Body of pancreas (tissue), 4 donors: ENCODE measurements around the gene CCL13. TPM values are rescaled to one million over a fixed set of nuclear protein-coding genes. Genes with fewer than 3 reads are reported as not detected.

Experiments used
- ATAC-seq: fragments of 150-250 bp; one replicate; pipeline ENCODE4 v1.9.1; 2016
- DNase-seq, 4 donors: peaks; one replicate each; pipeline ENCODE4 v3.0.0-alpha.2; 2019
- H3K27ac ChIP-seq, 4 donors: fragments of 200-600 bp; sonication (generic); 1 replicate in 3 of 4; 2 replicates in 1 of 4; pipeline versions ENCODE4 v1.5.1 to v1.6.1; 2016 to 2019; ENCODE audit warnings: mild to moderate bottlenecking in 1 of 4, mixed read lengths in 1 of 4, moderate library complexity in 1 of 4
- H3K27me3 ChIP-seq, 2 donors: fragments of 200-600 bp; sonication (generic); one replicate each; pipeline ENCODE4 v1.6.0; 2016; ENCODE audit warnings: mild to moderate bottlenecking in 1 of 2
- H3K36me3 ChIP-seq, 2 donors: fragments of 200-600 bp; sonication (generic); replicated peaks in 1 of 2; 2 replicates each; pipeline ENCODE4 v1.5.1; 2016; ENCODE audit warnings: low read depth in 2 of 2; ENCODE audit not compliant: insufficient read depth in 1 of 2
- H3K4me1 ChIP-seq: fragments of 200-600 bp; sonication (generic); one replicate; pipeline ENCODE4 v1.6.0; 2016
- H3K4me3 ChIP-seq, 2 donors: fragments of 200-600 bp; sonication (generic); 1 replicate in 1 of 2; 2 replicates in 1 of 2; pipeline ENCODE4 v1.5.1; 2016 to 2019
- H3K9me3 ChIP-seq, 3 donors: fragments of 200-600 bp; sonication (generic); 1 replicate in 2 of 3; 2 replicates in 1 of 3; pipeline ENCODE4 v1.5.1; 2016
- CTCF ChIP-seq, 7 experiments: fragments of 450-650 bp in 4 of 7; fragments of 200-600 bp in 3 of 7; sonication (generic) in 3 of 7; IDR thresholded peaks; one replicate each; pipeline ENCODE4 v1.5.1; 2016 to 2019; ENCODE audit warnings: antibody characterized with exemption in 7 of 7
- POLR2A ChIP-seq, 3 donors: fragments of 450-650 bp; IDR thresholded peaks; one replicate each; pipeline ENCODE4 v1.6.1; 2016; ENCODE audit warnings: antibody characterized with exemption in 3 of 3, mild to moderate bottlenecking in 2 of 3
- WGBS, 2 donors: methylation state at CpG; one replicate each; pipeline ENCODE4 v1.1.5; 2017; 5-methylcytosine and 5-hydroxymethylcytosine counted together
- intact Hi-C: fragments of 100-400 bp; cut with DNase I; formaldehyde crosslinking; loops from one replicate; pipeline ENCODE4 v1.15.1; 2023
- total RNA-seq, 2 donors: library from RNA; depleted of rRNA; stranded (reverse); fragments of >200 nt; gene quantifications; one replicate each; pipeline ENCODE4 v1.1.0, GENCODE V29; 2016

Gene CCL13
- total RNA-seq, 2 donors from 2014 or later = not detected

GRCh38 chr17:34337701-34338100, 18.6 kb upstream of the CCL13 start:
- no peak for DNase-seq
- 52 to 67% methylated on average over 1 of the region's 1 CpG for WGBS, 2 donors
- Histone ChIP-seq H3K9me3 (no peaks in the 10 kb centered on the region), H3K4me1 (no peaks in the 10 kb centered on the region), H3K27ac (no peak overlapping the region), H3K27me3 (no peaks in the 10 kb centered on the region), H3K36me3 (no peaks in the 10 kb centered on the region), H3K4me3 (no peak overlapping the region)
- intact Hi-C loops = no loop called here
- TF ChIP-seq POLR2A (IDR thresholded peaks at IDR 0.05) (no peak), CTCF (IDR thresholded peaks at IDR 0.05) (no peak)
- ATAC-seq = no peak

GRCh38 chr17:34339138-34339770, 17.0 kb upstream of the CCL13 start:
- H3K27ac ChIP-seq = no peak overlapping the region
- H3K4me1 ChIP-seq = no peaks in the 10 kb centered on the region
- H3K9me3 ChIP-seq = no peaks in the 10 kb centered on the region
- 76 to 79% methylated on average over 3 of the region's 3 CpGs for WGBS, 2 donors
- no peak for ATAC-seq
- no peaks in the 10 kb centered on the region for H3K27me3 ChIP-seq
- H3K36me3 ChIP-seq = no peaks in the 10 kb centered on the region
- TF ChIP-seq POLR2A (IDR thresholded peaks at IDR 0.05) (no peak), CTCF (IDR thresholded peaks at IDR 0.05) (no peak)
- intact Hi-C loops = no loop called here
- no peak for DNase-seq
- no peak overlapping the region for H3K4me3 ChIP-seq

GRCh38 chr17:34341916-34342315, 14.4 kb upstream of the CCL13 start:
- H3K4me3 ChIP-seq = no peak overlapping the region
- DNase-seq = no peak
- H3K36me3 ChIP-seq = no peaks in the 10 kb centered on the region
- TF ChIP-seq CTCF (IDR thresholded peaks at IDR 0.05) (no peak), POLR2A (IDR thresholded peaks at IDR 0.05) (no peak)
- no peak overlapping the region for H3K27ac ChIP-seq
- no peak for ATAC-seq
- H3K9me3 ChIP-seq = no peaks in the 10 kb centered on the region
- 89 to 94% methylated on average over 2 of the region's 2 CpGs for WGBS, 2 donors
- intact Hi-C loops = no loop called here
- no peaks in the 10 kb centered on the region for H3K27me3 ChIP-seq
- no peaks in the 10 kb centered on the region for H3K4me1 ChIP-seq

GRCh38 chr17:34347063-34347462, 9.2 kb upstream of the CCL13 start:
- Histone ChIP-seq H3K4me3 (no peak overlapping the region), H3K27ac (no peak overlapping the region), H3K27me3 (no peaks in the 10 kb centered on the region), H3K9me3 (no peaks in the 10 kb centered on the region), H3K36me3 (no peaks in the 10 kb centered on the region), H3K4me1 (no peaks in the 10 kb centered on the region)
- TF ChIP-seq POLR2A (IDR thresholded peaks at IDR 0.05) (no peak), CTCF (IDR thresholded peaks at IDR 0.05) (no peak)
- 24 to 43% methylated on average over 4 of the region's 4 CpGs for WGBS, 2 donors
- DNase-seq = no peak
- ATAC-seq = no peak
- intact Hi-C loops = no loop called here

- Histone ChIP-seq H3K36me3 (no peaks in the 10 kb centered on the region), H3K27me3 (no peaks in the 10 kb centered on the region), H3K9me3 (no peaks in the 10 kb centered on the region), H3K27ac (no peak overlapping the region), H3K4me1 (no peaks in the 10 kb centered on the region), H3K4me3 (no peak overlapping the region)
- TF ChIP-seq POLR2A (IDR thresholded peaks at IDR 0.05) (no peak), CTCF (IDR thresholded peaks at IDR 0.05) (no peak)
- DNase-seq (no peak), ATAC-seq (no peak)
- intact Hi-C loops = no loop called here
- WGBS, 2 donors = 59 to 77% methylated on average over 4 of the region's 4 CpGs
These were observed 6.5 kb upstream of the CCL13 start for GRCh38 chr17:34349751-34350150.
